HG03457 (cell line): Measurements from ENCODE around the gene ITPA.
"Not testable (repeated sequence)": the region's sequence is repeated elsewhere in the genome, so short reads cannot be mapped to it uniquely, and the experiment has no call there.

Experiments used
- ATAC-seq: cut with Tn5 transposase; IDR thresholded peaks from one replicate; pipeline ENCODE4 v1.9.1; 2021; ENCODE audit warnings: moderate number of reproducible peaks; ENCODE audit not compliant: unreplicated experiment

Gene ITPA

GRCh38 chr20:3199206-3199605 lies 10.1 kb upstream of the ITPA start:
- ATAC-seq, result no peak

GRCh38 chr20:3199976-3200755 lies 9.1 kb upstream of the ITPA start:
- no peak for ATAC-seq

GRCh38 chr20:3202965-3203314 lies 6.4 kb upstream of the ITPA start:
- no peak for ATAC-seq

- no peak for ATAC-seq
Measured at GRCh38 chr20:3203315-3204123, 5.8 kb upstream of the ITPA start.

GRCh38 chr20:3204124-3204794 lies 5.0 kb upstream of the ITPA start, which contains the start of gene DDRGK1:
Gene DDRGK1 (minus strand): TSS chr20:3204682. CDS start chr20:3204627, 55 bp downstream.
- ATAC-seq, result peak; percentile 73

GRCh38 chr20:3208786-3209256 lies 477 bp upstream of the ITPA start:
- no peak for ATAC-seq

- no peak for ATAC-seq
Measured at GRCh38 chr20:3209946-3210317, 634 bp downstream of the ITPA start.

GRCh38 chr20:3210346-3210745 lies 1.0 kb downstream of the ITPA start:
- ATAC-seq, result no peak

- no peak for ATAC-seq
Measured at GRCh38 chr20:3213226-3213625, 3.9 kb downstream of the ITPA start.

GRCh38 chr20:3215359-3215917 lies 6.1 kb downstream of the ITPA start:
- ATAC-seq, result not testable (repeated sequence)

- ATAC-seq, result no peak
Measured at GRCh38 chr20:3218307-3218988, 9.2 kb downstream of the ITPA start.

- no peak for ATAC-seq
Measured at GRCh38 chr20:3221398-3222226, 12.3 kb downstream of the ITPA start.

GRCh38 chr20:3222635-3223600 lies 13.6 kb downstream of the ITPA start:
- no peak for ATAC-seq

GRCh38 chr20:3223651-3223993 lies 14.3 kb downstream of the ITPA start:
- no peak for ATAC-seq

- ATAC-seq, result no peak
Measured at GRCh38 chr20:3223994-3224680, 14.8 kb downstream of the ITPA start.

- ATAC-seq, result no peak
Measured at GRCh38 chr20:3224681-3225421, 15.6 kb downstream of the ITPA start.

- no peak for ATAC-seq
Measured at GRCh38 chr20:3226093-3226492, 16.8 kb downstream of the ITPA start.
